H1 (cell line): ENCODE measurements around the gene IFT25. TPM values are rescaled to one million over a fixed set of nuclear protein-coding genes. Genes with fewer than 3 reads are reported as not detected.

ENCODE experiments used
- CTCF ChIA-PET: fragments of 300-600 bp; sonication (Branson Sonifier 250); formaldehyde crosslinking; loops from one replicate; lab custom pipeline; 2021; ENCODE audit not compliant: partially characterized antibody; lab: Charles Lee
- POLR2A ChIA-PET: fragments of 300-600 bp; sonication (Branson Sonifier 250); formaldehyde crosslinking; loops from one replicate; lab custom pipeline; 2021; ENCODE audit warnings: inconsistent platforms; ENCODE audit not compliant: partially characterized antibody; lab: Charles Lee
- DNase-seq, 2 experiments: peaks; one replicate each; pipeline versions ENCODE4 v3.0.0 to v3.0.0-alpha.2; 2010 to 2022; ENCODE audit warnings: low spot score in 2 of 2, low read depth in 1 of 2, mixed read lengths in 1 of 2
- FAIRE-seq: peaks from 2 replicates; lab custom pipeline; 2011; peaks lifted over from hg19 to GRCh38; lab: Jason Lieb, UNC
- H2AFZ ChIP-seq: 2 replicates; pipeline ENCODE4 v1.8.1; 2012; ENCODE audit warnings: low read length, inconsistent platforms
- H2AK5ac ChIP-seq: 2 replicates; pipeline ENCODE4 v1.6.1; 2013; ENCODE audit warnings: low read depth, low read length
- H2BK120ac ChIP-seq: replicated peaks from 2 replicates; pipeline ENCODE3; 2013; ENCODE audit warnings: low read depth, low read length, inconsistent platforms
- H2BK12ac ChIP-seq: 2 replicates; pipeline ENCODE4 v1.6.1; 2013; ENCODE audit warnings: low read depth, low read length
- H2BK15ac ChIP-seq: 2 replicates; pipeline ENCODE4 v1.6.1; 2013; ENCODE audit warnings: low read length
- H2BK20ac ChIP-seq: 2 replicates; pipeline ENCODE4 v1.6.1; 2013; ENCODE audit warnings: low read length
- H2BK5ac ChIP-seq: 2 replicates; pipeline ENCODE4 v1.6.1; 2013; ENCODE audit warnings: low read depth, low read length
- H3K14ac ChIP-seq: 2 replicates; pipeline ENCODE4 v1.6.1; 2013; ENCODE audit warnings: inconsistent platforms; ENCODE audit not compliant: insufficient read length
- H3K18ac ChIP-seq: 2 replicates; pipeline ENCODE4 v1.6.1; 2013; ENCODE audit warnings: low read length; ENCODE audit errors: extremely low read depth
- H3K23ac ChIP-seq: 2 replicates; pipeline ENCODE4 v1.6.1; 2013; ENCODE audit warnings: inconsistent platforms; ENCODE audit not compliant: insufficient read length
- H3K23me2 ChIP-seq: 2 replicates; pipeline ENCODE4 v1.6.1; 2013; ENCODE audit warnings: low read depth, low read length
- H3K27ac ChIP-seq: 2 replicates; pipeline ENCODE4 v1.6.1; 2011; ENCODE audit warnings: low read depth, low read length, inconsistent platforms
- H3K27me3 ChIP-seq, 4 experiments: replicated peaks in 1 of 4; 1 replicate in 1 of 4; 2 replicates in 3 of 4; pipeline versions ENCODE4 v1.6.1 to v1.8.1; 2011 to 2013; ENCODE audit warnings: low read length in 3 of 4, mild to moderate bottlenecking in 3 of 4, inconsistent platforms in 2 of 4, mixed read lengths in 2 of 4, moderate library complexity in 1 of 4; ENCODE audit not compliant: control insufficient read depth in 3 of 4, insufficient read depth in 3 of 4; ENCODE audit errors: extremely low read depth in 1 of 4
- H3K36me3 ChIP-seq, 4 experiments: 2 replicates each; pipeline versions ENCODE4 v1.6.1 to v1.8.1; 2011 to 2013; ENCODE audit warnings: mild to moderate bottlenecking in 4 of 4, low read length in 3 of 4, moderate library complexity in 2 of 4, control low read depth in 1 of 4, inconsistent platforms in 1 of 4; ENCODE audit not compliant: insufficient read depth in 4 of 4, control insufficient read depth in 2 of 4
- H3K4ac ChIP-seq: replicated peaks from 2 replicates; pipeline ENCODE3; 2013; ENCODE audit warnings: low read length, low read depth, mixed read lengths, inconsistent platforms; ENCODE audit not compliant: insufficient read length
- H3K4me1 ChIP-seq, 4 experiments: replicated peaks in 1 of 4; 1 replicate in 1 of 4; 2 replicates in 3 of 4; pipeline versions ENCODE4 v1.6.1 to v1.8.1; 2011 to 2013; ENCODE audit warnings: low read length in 3 of 4, inconsistent platforms in 2 of 4, mixed read lengths in 1 of 4; ENCODE audit not compliant: insufficient read depth in 4 of 4, control insufficient read depth in 3 of 4
- H3K4me2 ChIP-seq, 2 experiments: 2 replicates each; pipeline versions ENCODE4 v1.6.1 to v1.8.1; 2011 to 2013; ENCODE audit warnings: low read depth in 2 of 2, low read length in 2 of 2, control low read depth in 1 of 2, inconsistent platforms in 1 of 2, mild to moderate bottlenecking in 1 of 2; ENCODE audit not compliant: insufficient read depth in 1 of 2
- H3K4me3 ChIP-seq, 4 experiments: fragments of 200-600, 300-600 bp in 1 of 4; sonication (generic), shearing (Covaris generic), sonication (Bioruptor Twin) in 1 of 4; 2 replicates each; pipeline versions ENCODE4 v1.5.1 to v1.8.1; 2011 to 2016; ENCODE audit warnings: low read length in 4 of 4, low read depth in 3 of 4, control low read depth in 2 of 4, inconsistent platforms in 2 of 4, mild to moderate bottlenecking in 2 of 4, mixed read lengths in 1 of 4, moderate library complexity in 1 of 4; ENCODE audit not compliant: insufficient read depth in 2 of 4; ENCODE audit errors: extremely low read depth in 1 of 4
- H3K56ac ChIP-seq: replicated peaks from 2 replicates; pipeline ENCODE3; 2013; ENCODE audit warnings: low read depth, mild to moderate bottlenecking, mixed read lengths, low read length, inconsistent platforms; ENCODE audit not compliant: insufficient read length
- H3K79me1 ChIP-seq: 2 replicates; pipeline ENCODE4 v1.6.1; 2013; ENCODE audit warnings: low read depth, low read length, control low read depth
- H3K79me2 ChIP-seq, 2 experiments: 2 replicates each; pipeline versions ENCODE4 v1.6.1 to v1.8.1; 2012 to 2013; ENCODE audit warnings: low read length in 2 of 2, mild to moderate bottlenecking in 2 of 2, inconsistent platforms in 1 of 2; ENCODE audit not compliant: insufficient read depth in 2 of 2, control insufficient read depth in 1 of 2
- H3K9ac ChIP-seq, 4 experiments: replicated peaks in 1 of 4; 1 replicate in 1 of 4; 2 replicates in 3 of 4; pipeline versions ENCODE4 v1.6.1 to v1.8.1; 2011 to 2013; ENCODE audit warnings: low read depth in 3 of 4, low read length in 3 of 4, control low read depth in 2 of 4, mild to moderate bottlenecking in 2 of 4, moderate library complexity in 2 of 4, inconsistent platforms in 1 of 4; ENCODE audit errors: extremely low read depth in 1 of 4
- H3K9me3 ChIP-seq, 2 experiments: 2 replicates each; pipeline versions ENCODE4 v1.6.1 to v1.8.1; 2012 to 2013; ENCODE audit warnings: mild to moderate bottlenecking in 2 of 2, moderate library complexity in 2 of 2, control low read depth in 1 of 2, inconsistent platforms in 1 of 2, low read depth in 1 of 2, low read length in 1 of 2, mixed read lengths in 1 of 2; ENCODE audit not compliant: insufficient read depth in 2 of 2
- H4K20me1 ChIP-seq, 2 experiments: replicated peaks in 1 of 2; 2 replicates each; pipeline versions ENCODE3 to v1.8.1; 2011 to 2013; ENCODE audit warnings: inconsistent platforms in 2 of 2, low read length in 2 of 2, mild to moderate bottlenecking in 1 of 2; ENCODE audit not compliant: insufficient read depth in 2 of 2, control insufficient read depth in 1 of 2
- H4K5ac ChIP-seq: 2 replicates; pipeline ENCODE4 v1.6.1; 2013; ENCODE audit warnings: low read length, low read depth, mixed read lengths, inconsistent platforms; ENCODE audit not compliant: insufficient read length
- H4K8ac ChIP-seq: 2 replicates; pipeline ENCODE4 v1.8.0; 2013; ENCODE audit warnings: mild to moderate bottlenecking, moderate library complexity, low read length, inconsistent platforms; ENCODE audit not compliant: insufficient read depth; ENCODE audit errors: extremely low read depth
- H4K91ac ChIP-seq: replicated peaks from 2 replicates; pipeline ENCODE3; 2013; ENCODE audit warnings: low read length, mixed read lengths, inconsistent platforms; ENCODE audit not compliant: insufficient read length
- CREB1 ChIP-seq: IDR thresholded peaks from 2 replicates; pipeline ENCODE4 v1.6.1; 2012; ENCODE audit warnings: inconsistent platforms
- MAX ChIP-seq: IDR thresholded peaks from 2 replicates; pipeline ENCODE4 v1.6.1; 2012; ENCODE audit warnings: inconsistent platforms
- WGBS, 2 experiments: shearing (Covaris generic) in 1 of 2; methylation state at CpG; one replicate each; pipeline versions ENCODE4 v1.1.6 to v1.1.7; 2013 to 2015; ENCODE audit warnings: low lambda C conversion rate in 2 of 2, mixed read lengths in 2 of 2, inconsistent platforms in 1 of 2, low coverage in 1 of 2, missing lambda C conversion rate in 1 of 2; ENCODE audit not compliant: insufficient replicate concordance in 2 of 2, insufficient coverage in 1 of 2, insufficient read length in 1 of 2; ENCODE audit errors: extremely low coverage in 1 of 2, missing lambda C conversion rate in 1 of 2; 5-methylcytosine and 5-hydroxymethylcytosine counted together
- polyA plus RNA-seq, 7 experiments: library from polyadenylated mRNA; depleted of rRNA in 3 of 7; stranded (reverse) in 5 of 7; unstranded in 2 of 7; fragments of >200 nt in 5 of 7; fragments of 200-250 nt in 2 of 7; gene quantifications; 1 replicate in 5 of 7; 2 replicates in 1 of 7; 4 replicates in 1 of 7; pipeline versions ENCODE4 v1.2.1 to v1.2.3, GENCODE V29; 2011 to 2013; ENCODE audit warnings: missing spikeins in 2 of 7, mixed read lengths in 2 of 7
- total RNA-seq: library from RNA; stranded (reverse); fragmentation: NEBNext Ultra II Directional; extraction: Animal tissue kit (Norgen Biotek cat#: 25700); gene quantifications from 2 replicates; pipeline ENCODE4 v1.2.1, GENCODE V29; 2021

IFT25 gene
- total and polyA plus RNA-seq, 2 of the 8 experiments (the other 6 are each of a cell fraction or from before 2014, with no cell fraction given): 15.0 to 36.3 TPM

GRCh38 chr1:53894644-53895043 is 50.9 kb downstream of the IFT25 start:
- DNase-seq: no peak
- H3K4me2 ChIP-seq: no peak overlapping the region
- H3K79me1 ChIP-seq: no peaks in the 10 kb centered on the region
- H4K5ac ChIP-seq: no peak overlapping the region
- H4K8ac ChIP-seq: no peak overlapping the region
- no peaks in the 10 kb centered on the region for H4K20me1 ChIP-seq
- no peak for FAIRE-seq
- 91% methylated on average over 5 of the region's 5 CpGs; no CpG with 5 or more reads in 1 of the 2 experiments for WGBS, 2 experiments
- H2BK20ac ChIP-seq: no peak overlapping the region
- H2AFZ ChIP-seq: no peak overlapping the region
- H2BK12ac ChIP-seq: no peak overlapping the region
- no peak overlapping the region for H2BK120ac ChIP-seq
- no peaks in the 10 kb centered on the region for H3K9me3 ChIP-seq
- no peak overlapping the region for H3K27ac ChIP-seq
- CTCF ChIA-PET: interaction anchor here (1.2 to 1.3 kb wide), 2 partner anchors 21 to 34 kb away, joined by 3 to 6 read pairs; no protein-coding TSS in a partner anchor
- H3K27me3 ChIP-seq: no peaks in the 10 kb centered on the region; a peak in 1 of 7 replicates
- no peak overlapping the region for H3K23ac ChIP-seq
- H4K91ac ChIP-seq: no peak overlapping the region
- H3K79me2 ChIP-seq: no peaks in the 10 kb centered on the region
- peaks cover 0 to 7% (median 2%) of the 10 kb centered on the region in 4 experiments; a peak in 2 of 7 replicates for H3K4me1 ChIP-seq
- H3K9ac ChIP-seq: no peak overlapping the region
- POLR2A ChIA-PET: interaction anchor here (0.7 kb wide), 1 partner anchor 99 kb away, joined by 3 read pairs; no protein-coding TSS in a partner anchor
- H2BK5ac ChIP-seq: no peak overlapping the region
- TF ChIP-seq MAX: no peak
- no peak for TF ChIP-seq CREB1
- TF ChIP-seq, all 59 proteins: peak for 0
- Histone ChIP-seq H3K18ac (no peak overlapping the region), H3K23me2 (no peaks in the 10 kb centered on the region), H2AK5ac (no peak overlapping the region), H3K4me3 (no peak overlapping the region), H2BK15ac (no peak overlapping the region), H3K14ac (no peak overlapping the region), H3K56ac (no peak overlapping the region), H3K36me3 (no peaks in the 10 kb centered on the region), H3K4ac (no peak overlapping the region)
